RWPE1 (cell line): Measurements from ENCODE around the gene LMO7.

Source experiments
- CTCF ChIA-PET: fragments of 350-600 bp; sonication (Branson Sonifier 250); formaldehyde crosslinking; extraction: SDS; loops from one replicate; lab custom pipeline; 2021; lab: Yijun Ruan, JAX
- POLR2A ChIA-PET: fragments of 400-600 bp; formaldehyde crosslinking; extraction: SDS; loops from one replicate; lab custom pipeline; 2020; ENCODE audit warnings: antibody characterized with exemption; ENCODE audit not compliant: low non-redundant PET; lab: Yijun Ruan, JAX
- DNase-seq: peaks from one replicate; pipeline ENCODE4 v3.0.0; 2012; ENCODE audit warnings: low spot score
- H3K27ac ChIP-seq: fragments of 450-650 bp; 2 replicates; pipeline ENCODE4 v1.5.1; 2017
- CTCF ChIP-seq: fragments of 450-650 bp; conservative IDR thresholded peaks from 2 replicates; pipeline ENCODE4 v1.5.1; 2017; ENCODE audit warnings: low read depth, mild to moderate bottlenecking

LMO7 gene

GRCh38 chr13:75818179-75818967 is 182.2 kb downstream of the LMO7 start:
- no peak overlapping the region for H3K27ac ChIP-seq
- no peak for TF ChIP-seq CTCF
- ChIA-PET POLR2A (no interaction called here), CTCF (no interaction called here)
- DNase-seq: no peak

- no peak overlapping the region for H3K27ac ChIP-seq
- DNase-seq: no peak
- ChIA-PET CTCF (interaction anchor here (0.6 kb wide), 1 partner anchor 751 kb away, joined by 3 read pairs; no protein-coding TSS in a partner anchor), POLR2A (no interaction called here)
- no peak for TF ChIP-seq CTCF
Measured at GRCh38 chr13:75818968-75819225, 182.8 kb downstream of the LMO7 start.

GRCh38 chr13:75825161-75825560 is 189.0 kb downstream of the LMO7 start:
- H3K27ac ChIP-seq: no peak overlapping the region
- TF ChIP-seq CTCF: no peak
- DNase-seq: no peak
- ChIA-PET POLR2A (no interaction called here), CTCF (interaction anchor here (0.7 kb wide), 1 partner anchor 13 kb away, joined by 3 read pairs; no protein-coding TSS in a partner anchor)

GRCh38 chr13:75825594-75825993 is 189.5 kb downstream of the LMO7 start:
- no peak overlapping the region for H3K27ac ChIP-seq
- ChIA-PET CTCF (interaction anchor here (0.7 kb wide), 1 partner anchor 13 kb away, joined by 3 read pairs; no protein-coding TSS in a partner anchor), POLR2A (no interaction called here)
- no peak for TF ChIP-seq CTCF
- DNase-seq: no peak

GRCh38 chr13:75826391-75826790 is 190.3 kb downstream of the LMO7 start:
- CTCF ChIA-PET: no interaction called here
- POLR2A ChIA-PET: no interaction called here
- DNase-seq: no peak
- no peak overlapping the region for H3K27ac ChIP-seq
- no peak for TF ChIP-seq CTCF

- CTCF ChIA-PET: no interaction called here
- no peak for DNase-seq
- TF ChIP-seq CTCF: no peak
- POLR2A ChIA-PET: no interaction called here
- no peak overlapping the region for H3K27ac ChIP-seq
Measured at GRCh38 chr13:75829830-75830229, 193.7 kb downstream of the LMO7 start.
